ENCODE measurements around the gene EFNA5.

Gene EFNA5

DNA sequence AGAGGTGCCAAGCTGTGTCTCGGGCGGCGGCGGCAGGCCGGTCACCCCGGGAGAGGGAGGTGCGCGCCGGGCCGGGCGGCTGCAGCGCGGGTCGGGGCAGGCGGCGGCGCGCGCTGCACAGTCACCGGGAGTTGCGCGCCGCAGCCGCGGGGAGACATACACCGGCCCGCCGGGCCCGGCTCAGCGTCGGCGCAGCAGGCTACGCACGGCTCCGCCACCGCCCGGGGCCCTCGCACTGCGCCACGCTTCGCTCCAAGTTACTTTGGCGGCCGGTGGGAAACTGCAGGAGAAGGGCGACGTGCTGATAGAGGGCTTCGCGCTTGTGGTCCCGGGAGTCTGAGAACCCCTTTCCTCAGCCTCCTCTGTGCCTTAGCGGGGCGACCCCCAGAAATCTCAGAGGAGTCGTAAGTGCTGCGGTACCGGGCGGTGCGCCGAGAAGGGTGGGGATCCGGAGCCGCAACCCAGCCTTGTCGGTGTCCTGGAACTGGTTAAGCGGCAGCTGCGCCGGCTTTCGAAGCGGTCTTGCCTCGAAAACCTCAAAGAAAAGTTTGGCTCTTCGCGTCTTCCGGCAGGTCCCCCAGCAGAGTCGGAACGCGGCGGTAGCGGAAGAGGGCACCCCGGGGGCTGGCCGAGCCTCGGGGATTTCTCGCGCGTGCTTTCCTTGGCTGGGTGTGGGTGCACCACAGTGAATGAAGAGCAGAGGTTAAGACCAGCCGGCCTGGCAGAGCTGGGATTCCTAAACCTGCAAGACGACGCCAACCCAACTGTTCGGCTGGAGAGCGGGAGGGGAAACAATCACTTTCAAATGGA, at the start of gene EFNA5:
TSS of gene EFNA5 (minus strand) at position 6 of the 810 bp plus-strand sequence.
- DNase-seq (ENCODE audit: low spot score), result no peak

- DNase-seq (ENCODE audit: low spot score), result no peak
These were observed 48.4 kb upstream of the EFNA5 start for GRCh38 chr5:107719034-107719606.

DNA sequence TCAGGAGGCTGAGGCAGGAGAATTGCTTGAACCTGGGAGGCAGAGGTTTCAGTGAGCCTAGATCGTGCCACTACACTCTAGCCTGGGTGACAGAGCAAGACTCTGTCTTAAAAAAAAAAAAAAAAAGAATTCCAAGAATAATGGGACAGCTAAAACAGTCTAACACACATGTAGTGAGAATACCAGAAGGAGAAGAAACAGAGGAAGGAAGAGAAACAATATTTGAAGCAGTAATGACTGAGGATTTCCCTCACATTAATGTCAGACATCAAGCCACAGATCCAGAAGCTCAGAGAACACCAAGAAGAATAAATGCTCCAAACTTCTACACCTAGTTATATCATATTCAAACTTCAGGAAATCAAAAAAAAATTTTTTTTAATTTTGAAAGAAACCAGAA, 47.1 kb upstream of the EFNA5 start:
- no peak for DNase-seq (ENCODE audit: low spot score)

DNA sequence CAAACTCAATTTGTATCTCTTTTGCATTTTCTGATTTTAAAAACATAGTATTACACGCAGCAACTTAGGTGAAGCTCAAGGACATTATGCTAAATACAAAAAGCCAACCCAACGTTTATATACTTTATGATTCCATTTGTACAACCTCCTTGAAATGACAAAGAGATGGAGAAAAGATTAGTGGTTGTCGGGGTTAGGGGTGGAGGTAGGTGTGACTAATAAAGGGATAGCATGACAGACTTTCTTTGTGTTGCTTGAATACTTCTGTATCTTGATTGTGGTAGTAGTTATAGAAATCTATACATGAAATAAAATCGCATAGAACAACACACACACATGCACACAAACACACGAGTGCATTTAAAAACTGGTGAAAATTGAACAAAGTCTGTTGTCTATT, 42.5 kb upstream of the EFNA5 start:
- no peak for DNase-seq (ENCODE audit: low spot score)

DNA sequence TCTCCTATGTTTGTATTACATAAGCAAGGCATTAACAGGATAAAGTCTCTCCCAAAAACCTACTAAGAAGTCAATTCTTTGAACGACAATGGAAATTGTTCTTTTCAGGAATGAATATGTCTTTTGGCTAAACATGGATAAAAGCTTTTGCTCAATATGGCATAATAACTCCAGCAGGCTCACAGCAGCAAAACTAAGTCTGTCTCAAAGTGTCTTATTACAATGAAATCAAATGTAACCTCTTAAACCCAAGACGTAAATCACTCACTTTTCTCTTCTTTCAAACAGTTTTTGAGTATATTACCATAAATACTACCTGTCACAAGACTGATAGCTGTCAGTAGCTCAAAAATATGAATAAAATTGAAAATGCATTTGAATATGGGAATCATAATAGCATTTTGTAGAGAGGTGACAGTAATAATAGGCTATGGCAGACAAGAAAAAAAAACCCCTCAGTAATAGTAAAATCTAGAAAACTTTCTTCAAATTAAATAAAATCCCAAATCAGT, 41.7 kb upstream of the EFNA5 start:
- DNase-seq (ENCODE audit: low spot score), result no peak

DNA sequence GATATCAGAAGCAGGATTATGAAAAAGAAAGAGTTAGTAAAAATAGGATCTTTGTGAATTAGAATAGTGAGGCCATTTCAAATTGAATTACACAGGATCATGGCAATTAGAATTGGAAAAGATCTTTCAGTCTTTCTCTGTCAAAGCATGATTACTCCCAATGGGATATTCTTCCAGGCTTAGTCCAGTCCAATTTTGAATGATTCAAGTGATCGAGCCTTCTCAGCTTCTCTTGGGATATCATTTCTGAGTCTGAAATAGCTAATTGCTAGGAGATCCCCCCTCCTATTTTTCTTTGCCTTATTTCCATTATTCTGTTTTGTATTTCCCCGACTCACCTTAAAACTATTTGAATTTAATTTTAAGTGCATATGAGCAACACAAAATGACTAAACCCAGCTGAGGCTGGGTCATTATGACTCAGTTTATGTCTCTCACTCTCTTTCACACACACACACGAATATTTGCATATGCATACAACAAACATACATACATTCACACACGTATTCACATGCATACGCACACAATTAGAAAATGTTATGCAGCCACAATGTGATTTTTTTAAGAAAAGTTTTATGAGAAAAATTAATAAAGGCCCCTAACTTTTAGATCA, 34.8 kb upstream of the EFNA5 start:
- DNase-seq (ENCODE audit: low spot score), result no peak

GRCh38 chr5:107704681-107705401, 34.1 kb upstream of the EFNA5 start:
- DNase-seq (ENCODE audit: low spot score), result no peak

DNA sequence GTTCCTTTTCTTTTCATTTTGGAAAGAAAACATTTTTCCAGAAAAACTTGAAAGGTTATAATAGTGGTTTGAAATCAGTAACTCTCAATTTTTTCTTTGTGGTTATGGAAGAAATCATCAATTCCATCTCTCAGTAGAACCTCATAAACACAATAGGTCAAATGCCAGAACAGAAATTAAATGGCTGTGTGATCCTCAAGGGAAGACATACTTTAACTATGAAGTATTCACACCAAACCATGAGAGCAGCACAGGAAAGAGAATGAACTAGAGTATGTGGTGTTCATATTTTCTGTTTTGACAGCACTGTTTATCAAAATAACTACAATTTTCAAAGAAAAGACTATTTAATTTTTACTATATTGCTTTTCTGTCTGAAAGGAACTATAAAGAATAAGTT, 29.7 kb upstream of the EFNA5 start:
- DNase-seq (ENCODE audit: low spot score), result no peak

DNA sequence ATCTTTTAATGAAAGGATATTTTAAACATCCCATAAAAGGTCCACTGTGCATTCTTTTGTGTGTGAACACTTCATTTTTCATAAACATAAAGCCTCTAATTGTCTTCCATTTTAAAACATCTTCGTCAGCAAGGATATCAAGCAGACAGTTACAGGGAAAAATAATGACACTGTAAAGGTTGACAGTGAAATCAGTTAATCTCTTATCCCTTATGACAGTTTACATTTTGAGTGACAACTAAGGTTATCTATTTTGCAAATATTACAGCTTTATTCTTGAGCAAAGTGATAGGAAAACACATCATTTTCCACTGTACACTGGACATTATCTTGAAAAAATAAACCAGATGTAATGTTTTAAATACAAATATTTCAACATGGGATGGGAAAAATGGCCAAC, 28.7 kb upstream of the EFNA5 start:
- DNase-seq (ENCODE audit: low spot score), result no peak

- DNase-seq (ENCODE audit: low spot score), result no peak
These were observed 27.5 kb upstream of the EFNA5 start for GRCh38 chr5:107698286-107698685.

DNA sequence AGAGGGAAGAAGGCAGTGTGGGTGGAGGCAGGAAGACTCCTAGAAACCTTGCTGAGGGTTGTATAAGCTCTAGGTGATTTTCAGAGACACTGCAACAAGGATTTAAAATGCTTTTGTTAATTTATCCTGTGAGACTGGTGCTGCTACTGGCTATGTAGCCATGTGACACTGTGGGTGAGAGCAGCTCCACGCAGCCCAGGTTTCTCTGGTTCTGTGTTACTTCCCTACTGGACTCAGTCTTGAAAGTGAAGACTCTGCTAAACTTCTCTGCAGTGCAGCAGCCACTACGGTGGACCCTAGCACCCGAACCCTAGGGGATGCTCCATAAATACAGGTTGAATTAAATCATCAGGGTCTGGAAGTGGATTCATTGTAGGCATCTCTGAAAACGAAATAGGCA, 25.8 kb upstream of the EFNA5 start:
- DNase-seq (ENCODE audit: low spot score), result no peak

- DNase-seq (ENCODE audit: low spot score), result no peak
These were observed 25.3 kb upstream of the EFNA5 start for GRCh38 chr5:107696080-107696479.

DNA sequence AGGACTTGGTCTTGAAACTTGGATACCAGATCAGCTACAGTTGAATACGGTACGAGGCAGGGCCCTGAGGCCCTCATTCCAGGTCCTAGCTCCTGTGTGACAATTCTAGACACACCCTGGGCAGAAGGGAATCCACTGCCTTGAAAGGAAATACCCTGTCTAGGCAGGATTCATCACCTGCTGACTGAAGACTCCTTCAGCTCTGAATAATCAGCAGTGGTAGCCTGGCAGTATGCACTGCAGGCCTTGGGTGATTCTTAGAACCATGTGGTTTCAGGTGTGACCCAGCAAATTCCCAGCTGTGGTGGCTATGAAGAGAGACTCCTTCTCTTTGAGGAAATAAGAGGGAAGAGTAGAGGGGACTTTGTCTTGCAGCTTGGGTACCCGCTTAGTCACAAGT, 17.2 kb upstream of the EFNA5 start:
- no peak for DNase-seq (ENCODE audit: low spot score)

- no peak for DNase-seq (ENCODE audit: low spot score)
These were observed 16.7 kb upstream of the EFNA5 start for GRCh38 chr5:107687404-107687803.

- no peak for DNase-seq (ENCODE audit: low spot score)
These were observed 11.8 kb upstream of the EFNA5 start for GRCh38 chr5:107682533-107682932.

DNA sequence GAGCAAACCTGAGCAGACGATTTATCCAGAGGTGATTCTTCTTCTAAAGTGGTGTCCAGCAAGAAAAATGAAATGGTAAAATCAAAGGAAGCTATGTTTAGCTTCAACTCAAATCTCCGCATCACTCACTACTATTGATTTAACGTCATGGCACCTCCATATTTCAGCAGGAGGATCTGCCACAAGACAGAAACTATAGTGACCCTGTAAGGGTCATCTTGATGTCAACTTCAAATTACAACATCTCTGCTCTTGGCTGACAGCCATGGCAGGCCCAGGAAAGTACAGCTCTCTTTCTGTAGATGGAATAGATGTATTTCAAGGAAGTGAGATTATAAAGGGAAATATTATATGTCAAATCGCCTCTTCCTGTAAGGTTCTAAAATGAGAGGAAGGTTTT, 10.1 kb upstream of the EFNA5 start:
- no peak for DNase-seq (ENCODE audit: low spot score)

DNA sequence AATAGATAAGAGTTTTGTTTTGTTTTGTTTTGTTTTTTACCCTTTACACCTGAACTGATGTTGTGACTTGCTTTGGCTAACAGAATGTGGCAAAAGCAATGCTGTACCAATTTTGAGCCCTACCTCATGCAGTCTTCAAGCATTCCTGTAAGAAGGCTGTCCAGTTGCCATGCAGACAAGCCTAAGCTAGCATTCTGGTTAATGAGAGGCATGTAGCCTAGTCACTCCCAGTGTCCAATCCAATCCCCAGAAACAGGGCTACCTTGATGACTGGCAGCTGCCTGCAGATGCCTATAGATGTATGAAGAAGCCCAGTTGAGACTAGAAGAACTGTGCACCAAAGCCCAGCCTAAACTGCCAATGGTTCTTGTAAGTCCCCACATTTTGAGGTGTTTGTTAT, 9.4 kb upstream of the EFNA5 start:
- DNase-seq (ENCODE audit: low spot score), result no peak

GRCh38 chr5:107676702-107677101, 6.0 kb upstream of the EFNA5 start:
- no peak for DNase-seq (ENCODE audit: low spot score)

DNA sequence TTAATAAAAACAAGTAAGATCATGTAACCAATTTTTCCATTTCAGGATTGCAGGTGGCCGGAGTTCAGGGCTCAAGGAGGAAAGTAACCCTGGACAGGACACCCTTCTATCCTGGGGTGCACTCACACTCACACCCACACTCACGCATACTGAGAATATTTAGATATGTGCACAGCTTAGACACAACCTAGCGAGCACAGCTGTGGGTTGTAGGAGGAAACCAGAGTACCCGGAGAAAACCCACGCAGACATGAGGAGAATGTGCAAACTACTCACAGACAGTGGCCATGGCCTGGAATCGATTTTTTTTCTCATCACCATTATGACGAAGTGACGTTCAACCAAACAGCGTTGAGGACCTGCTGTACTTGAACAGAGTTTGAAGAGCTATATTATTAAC, 4.5 kb upstream of the EFNA5 start:
- no peak for DNase-seq (ENCODE audit: low spot score)

- DNase-seq (ENCODE audit: low spot score), result no peak
These were observed 3.9 kb upstream of the EFNA5 start for GRCh38 chr5:107674655-107675054.

- DNase-seq (ENCODE audit: low spot score), result peak; percentile 40
These were observed 2.8 kb upstream of the EFNA5 start for GRCh38 chr5:107673368-107674136.

- no peak for DNase-seq (ENCODE audit: low spot score)
These were observed 2.3 kb upstream of the EFNA5 start for GRCh38 chr5:107673039-107673367.
